GM13976 (cell line): Measurements from ENCODE around the gene ARMH4.
A peak's percentile ranks its signal among the peaks of the same experiment; 100 is the strongest.

ENCODE experiments used
- DNase-seq: peaks from one replicate; pipeline ENCODE4 v3.0.0; 2012; ENCODE audit warnings: low spot score
- in situ Hi-C: fragments of 300-500 bp; cut with MboI; formaldehyde crosslinking; loops from one replicate; pipeline ENCODE4 v1.12.0; 2022; ENCODE audit warnings: low sequenced_read_pairs, mixed read lengths, inconsistent platforms; ENCODE audit not compliant: unreplicated experiment
- TF ChIP-seq, protein P1 (sequence below): IDR thresholded peaks from 2 replicates; pipeline ENCODE4 v1.5.1; 2012; ENCODE audit warnings: borderline replicate concordance, mild to moderate bottlenecking; ENCODE audit not compliant: insufficient read depth; ENCODE audit errors: extremely low read depth, missing control alignments, control extremely low read depth

Gene ARMH4

DNA sequence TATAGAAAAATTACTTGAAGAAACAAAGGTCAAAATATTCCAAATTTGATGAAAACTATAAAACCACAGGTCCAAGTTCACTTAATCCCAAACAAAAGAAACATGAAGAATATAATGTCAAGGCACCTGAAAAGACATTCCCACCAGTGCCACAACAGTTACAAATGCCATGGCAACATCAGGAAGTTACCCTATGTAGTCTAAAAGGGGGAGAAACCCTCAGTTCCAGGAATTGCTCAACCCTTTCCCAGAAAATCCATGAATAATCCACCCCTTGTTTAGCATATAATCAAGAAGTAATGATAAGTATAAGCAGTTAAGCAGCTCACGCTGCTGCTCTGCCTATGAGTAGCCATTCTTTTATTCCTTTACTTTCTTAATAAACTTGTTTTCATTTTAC is 44.2 kb upstream of the ARMH4 start:
- no peak for DNase-seq
- in situ Hi-C loops, result no loop called here
- TF ChIP-seq, protein P1, sequence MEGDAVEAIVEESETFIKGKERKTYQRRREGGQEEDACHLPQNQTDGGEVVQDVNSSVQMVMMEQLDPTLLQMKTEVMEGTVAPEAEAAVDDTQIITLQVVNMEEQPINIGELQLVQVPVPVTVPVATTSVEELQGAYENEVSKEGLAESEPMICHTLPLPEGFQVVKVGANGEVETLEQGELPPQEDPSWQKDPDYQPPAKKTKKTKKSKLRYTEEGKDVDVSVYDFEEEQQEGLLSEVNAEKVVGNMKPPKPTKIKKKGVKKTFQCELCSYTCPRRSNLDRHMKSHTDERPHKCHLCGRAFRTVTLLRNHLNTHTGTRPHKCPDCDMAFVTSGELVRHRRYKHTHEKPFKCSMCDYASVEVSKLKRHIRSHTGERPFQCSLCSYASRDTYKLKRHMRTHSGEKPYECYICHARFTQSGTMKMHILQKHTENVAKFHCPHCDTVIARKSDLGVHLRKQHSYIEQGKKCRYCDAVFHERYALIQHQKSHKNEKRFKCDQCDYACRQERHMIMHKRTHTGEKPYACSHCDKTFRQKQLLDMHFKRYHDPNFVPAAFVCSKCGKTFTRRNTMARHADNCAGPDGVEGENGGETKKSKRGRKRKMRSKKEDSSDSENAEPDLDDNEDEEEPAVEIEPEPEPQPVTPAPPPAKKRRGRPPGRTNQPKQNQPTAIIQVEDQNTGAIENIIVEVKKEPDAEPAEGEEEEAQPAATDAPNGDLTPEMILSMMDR, result no peak

GRCh38 chr14:58193542-58193941 is 41.5 kb upstream of the ARMH4 start:
- TF ChIP-seq, protein P1, result no peak
- in situ Hi-C loops, result no loop called here
- DNase-seq, result no peak

DNA sequence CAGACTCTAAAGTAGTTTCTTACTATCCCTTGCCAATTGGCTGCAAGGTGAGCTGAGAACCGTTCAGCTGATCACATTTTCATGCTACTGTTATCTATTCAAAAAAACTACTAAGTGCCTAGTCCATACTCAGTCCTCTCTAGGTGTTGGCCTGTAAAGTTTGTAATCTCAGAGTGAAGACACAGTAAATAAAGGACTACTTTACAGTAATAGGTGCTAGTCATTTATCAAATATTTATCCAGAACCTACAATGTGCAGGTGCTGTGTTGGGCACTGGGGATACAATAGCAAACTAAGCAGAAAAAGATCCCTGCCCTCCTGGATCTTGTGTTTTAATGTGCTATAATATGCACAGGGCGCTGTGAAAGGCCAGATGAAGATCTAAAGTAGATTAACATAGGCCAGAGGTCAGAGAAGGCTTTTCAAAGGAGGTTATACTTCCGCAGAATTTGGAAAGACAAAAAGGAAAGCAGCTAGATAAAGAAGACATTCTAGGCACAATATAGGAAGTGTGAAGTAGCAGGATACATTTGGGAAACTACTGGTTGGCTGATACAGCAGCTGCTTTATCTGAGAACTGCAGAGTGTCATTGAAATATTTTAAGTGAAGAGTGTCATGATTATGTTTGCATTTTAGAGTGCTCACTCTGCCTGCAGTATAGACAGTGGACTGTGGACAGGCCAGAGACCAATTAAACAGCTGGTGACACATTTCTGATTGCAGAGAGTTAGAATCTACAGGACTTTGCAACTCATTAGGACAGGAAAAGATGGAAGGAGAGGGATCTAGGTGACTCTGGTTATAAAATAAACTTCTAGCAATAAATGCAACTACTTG is 40.0 kb upstream of the ARMH4 start:
- DNase-seq, result no peak
- TF ChIP-seq, protein P1, result no peak
- in situ Hi-C loops, result no loop called here

GRCh38 chr14:58189176-58189575 is 37.2 kb upstream of the ARMH4 start:
- no peak for DNase-seq
- TF ChIP-seq, protein P1, result no peak
- in situ Hi-C loops, result no loop called here

DNA sequence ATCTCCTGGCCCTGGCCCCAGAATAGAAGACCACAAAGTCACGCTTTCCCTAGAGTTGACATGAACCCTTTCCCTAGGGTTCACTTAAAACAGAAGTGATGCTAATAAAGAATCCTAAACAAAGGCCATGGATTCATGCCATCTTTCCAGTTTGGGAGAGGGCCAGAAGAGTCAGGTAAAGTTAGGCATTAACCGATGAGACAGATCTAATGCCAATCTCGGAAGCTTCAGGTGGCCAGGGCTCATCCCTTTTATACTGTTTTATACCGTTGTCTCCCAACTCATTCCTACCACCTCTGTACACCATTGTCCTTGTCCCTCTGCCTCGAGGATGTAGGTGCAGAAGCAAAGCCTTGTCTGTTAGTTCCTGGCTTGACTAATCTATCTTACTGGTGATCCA is 25.1 kb upstream of the ARMH4 start:
- no peak for DNase-seq
- TF ChIP-seq, protein P1, result no peak
- in situ Hi-C loops, result no loop called here

DNA sequence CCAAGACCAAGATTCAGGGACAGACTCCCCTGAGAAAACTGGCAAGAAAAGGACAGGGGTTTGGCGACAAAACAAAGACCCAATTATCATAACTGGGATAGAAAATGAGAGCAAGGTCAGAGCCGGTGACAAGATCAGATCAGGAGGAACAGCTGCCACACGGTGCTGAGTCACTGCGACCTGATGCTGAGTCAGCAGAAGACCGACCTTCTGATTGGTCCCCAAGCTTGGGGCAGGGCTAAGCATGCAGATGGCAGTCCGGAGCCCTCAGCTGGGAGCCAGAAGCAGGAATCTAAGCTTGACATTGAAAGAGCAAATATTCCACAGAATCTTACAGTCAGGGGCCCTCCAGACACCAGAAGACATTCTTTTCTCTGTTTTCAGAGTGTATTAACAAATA is 19.1 kb upstream of the ARMH4 start:
- TF ChIP-seq, protein P1, result no peak
- in situ Hi-C loops, result no loop called here
- peak; percentile 67 for DNase-seq
